Stimulated activated CD4-positive, alpha-beta T cell treated with anti-CD3 and anti-CD28 coated beads, Interleukin-1b, Interleukin-23, amount 100 ng/mL, for 4 hours (primary cell): ENCODE data around the gene ALDH16A1.

ENCODE experiments used
- DNase-seq, 2 donors: peaks; one replicate each; pipeline ENCODE4 v3.0.0-alpha.2; 2020; ENCODE audit warnings: low read depth in 2 of 2

Gene ALDH16A1

GRCh38 chr19:49488046-49488862 lies 35.2 kb downstream of the ALDH16A1 start:
- peak in 1 of 2 donors; percentile 40 for DNase-seq

DNA sequence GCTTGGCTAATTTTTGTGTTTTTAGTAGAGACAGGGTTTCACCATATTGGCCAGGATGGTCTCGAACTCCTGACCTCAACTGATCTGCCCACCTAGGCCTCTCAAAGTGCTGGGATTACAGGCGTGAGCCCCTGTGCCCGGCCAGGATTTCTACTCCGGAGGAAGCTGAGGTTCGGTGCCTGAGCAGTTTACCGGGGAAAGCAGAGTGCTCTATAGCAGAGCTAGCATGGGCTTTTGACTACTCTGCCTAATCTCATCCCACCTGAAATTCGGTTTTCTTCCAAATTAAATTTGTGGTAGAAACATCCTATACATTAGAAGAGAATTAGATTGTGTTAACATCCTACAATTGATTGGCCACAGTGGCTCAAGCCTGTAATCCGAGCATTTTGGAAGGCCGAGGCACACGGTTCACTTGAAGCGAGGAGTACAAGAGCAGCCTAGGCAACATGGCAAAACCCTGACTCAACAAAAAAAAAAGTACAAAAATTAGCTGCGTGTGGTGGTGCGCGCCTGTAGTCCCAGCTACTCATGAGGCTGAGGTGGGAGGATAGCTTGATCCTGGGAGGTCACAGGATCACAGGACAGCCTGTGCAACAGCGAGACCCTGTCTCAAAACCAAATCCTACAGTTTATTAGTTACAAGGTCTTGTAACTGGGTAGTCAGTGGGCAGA lies 36.0 kb downstream of the ALDH16A1 start:
- peak in 1 of 2 donors; percentile 12 for DNase-seq

GRCh38 chr19:49489601-49490167 lies 36.7 kb downstream of the ALDH16A1 start:
- DNase-seq = peak in 1 of 2 donors; percentile 34

- DNase-seq = peak in 1 of 2 donors; percentile 15
Measured at GRCh38 chr19:49490287-49491029, 37.4 kb downstream of the ALDH16A1 start.

DNA sequence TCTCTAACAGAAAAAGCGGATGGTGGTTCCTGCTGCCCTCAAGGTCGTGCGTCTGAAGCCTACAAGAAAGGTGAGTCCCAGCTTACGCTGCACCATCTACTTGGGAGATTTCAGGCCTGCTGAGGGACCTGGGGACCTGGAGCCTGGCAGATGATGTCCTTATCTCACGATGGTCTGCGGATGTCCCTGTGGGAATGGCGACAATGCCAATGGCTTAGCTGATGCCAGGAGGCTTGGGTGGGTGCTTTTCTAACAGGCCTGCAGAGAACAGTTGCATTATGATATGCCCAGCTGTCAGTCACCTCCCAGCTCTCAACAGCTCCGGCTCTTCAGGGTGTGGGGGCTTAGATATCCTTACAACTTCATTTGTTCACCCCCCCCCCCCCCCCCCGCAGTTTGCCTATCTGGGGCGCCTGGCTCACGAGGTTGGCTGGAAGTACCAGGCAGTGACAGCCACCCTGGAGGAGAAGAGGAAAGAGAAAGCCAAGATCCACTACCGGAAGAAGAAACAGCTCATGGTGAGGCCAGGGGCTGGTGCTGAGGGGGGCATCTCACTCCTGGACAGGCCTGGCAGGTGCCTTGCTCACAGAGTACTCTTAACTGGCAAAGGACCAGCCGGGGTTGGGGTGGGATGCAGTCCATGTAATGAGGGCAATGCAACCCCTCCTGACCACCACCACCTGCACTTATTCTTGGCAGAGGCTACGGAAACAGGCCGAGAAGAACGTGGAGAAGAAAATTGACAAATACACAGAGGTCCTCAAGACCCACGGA lies 38.2 kb downstream of the ALDH16A1 start:
- DNase-seq = peak in 1 of 2 donors; percentile 14

- peak in 1 of 2 donors; percentile 14 for DNase-seq
Measured at GRCh38 chr19:49491804-49492572, 39.0 kb downstream of the ALDH16A1 start.

DNA sequence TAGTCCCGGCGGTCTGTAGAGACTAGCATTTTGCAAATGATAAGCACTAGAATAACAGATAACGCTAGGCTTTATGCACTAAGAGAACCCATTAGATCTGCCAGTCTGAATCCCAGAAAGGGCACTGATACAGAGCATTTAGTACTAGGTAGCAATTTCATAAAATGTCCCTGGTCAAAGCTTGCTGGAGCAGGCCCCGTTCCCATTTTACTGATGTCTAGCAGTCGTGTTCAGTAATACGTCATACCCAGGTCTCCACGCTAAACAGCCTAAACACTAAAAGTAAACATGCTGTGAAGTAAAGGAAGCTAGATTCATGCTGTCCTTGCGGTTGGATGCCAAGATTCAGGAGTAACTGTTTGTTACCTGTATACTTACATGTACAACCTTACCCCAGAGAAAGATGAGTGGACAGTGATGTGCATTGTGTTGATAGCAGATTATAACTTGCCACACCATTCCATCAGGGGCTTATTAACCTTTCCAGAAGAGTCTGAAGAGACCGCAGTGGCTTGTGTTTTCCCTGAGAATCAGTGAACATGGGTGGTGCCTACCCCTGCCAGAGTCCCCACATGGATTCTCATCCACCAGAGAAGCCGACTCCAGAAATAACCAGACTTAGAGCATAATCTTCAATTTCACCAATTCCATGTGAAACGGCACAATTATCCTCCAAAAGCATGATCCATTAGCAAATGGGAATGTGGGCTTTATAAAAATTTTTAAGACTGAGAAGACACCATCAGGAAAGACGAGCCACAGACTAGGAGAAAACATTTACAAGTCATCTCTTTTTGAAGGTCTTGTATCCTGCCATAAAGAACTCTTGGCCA lies 39.8 kb downstream of the ALDH16A1 start:
- DNase-seq = peak in 1 of 2 donors; percentile 22

- DNase-seq = no peak
Measured at GRCh38 chr19:49496574-49497008, 43.6 kb downstream of the ALDH16A1 start.

- peak; percentile 59 to 62 for DNase-seq
Measured at GRCh38 chr19:49497047-49497788, 44.2 kb downstream of the ALDH16A1 start.

- no peak for DNase-seq
Measured at GRCh38 chr19:49497789-49498103, 44.7 kb downstream of the ALDH16A1 start.

- no peak for DNase-seq
Measured at GRCh38 chr19:49498475-49498874, 45.5 kb downstream of the ALDH16A1 start.

- peak in 1 of 2 donors; percentile 18 for DNase-seq
Measured at GRCh38 chr19:49499030-49499670, 46.1 kb downstream of the ALDH16A1 start.

DNA sequence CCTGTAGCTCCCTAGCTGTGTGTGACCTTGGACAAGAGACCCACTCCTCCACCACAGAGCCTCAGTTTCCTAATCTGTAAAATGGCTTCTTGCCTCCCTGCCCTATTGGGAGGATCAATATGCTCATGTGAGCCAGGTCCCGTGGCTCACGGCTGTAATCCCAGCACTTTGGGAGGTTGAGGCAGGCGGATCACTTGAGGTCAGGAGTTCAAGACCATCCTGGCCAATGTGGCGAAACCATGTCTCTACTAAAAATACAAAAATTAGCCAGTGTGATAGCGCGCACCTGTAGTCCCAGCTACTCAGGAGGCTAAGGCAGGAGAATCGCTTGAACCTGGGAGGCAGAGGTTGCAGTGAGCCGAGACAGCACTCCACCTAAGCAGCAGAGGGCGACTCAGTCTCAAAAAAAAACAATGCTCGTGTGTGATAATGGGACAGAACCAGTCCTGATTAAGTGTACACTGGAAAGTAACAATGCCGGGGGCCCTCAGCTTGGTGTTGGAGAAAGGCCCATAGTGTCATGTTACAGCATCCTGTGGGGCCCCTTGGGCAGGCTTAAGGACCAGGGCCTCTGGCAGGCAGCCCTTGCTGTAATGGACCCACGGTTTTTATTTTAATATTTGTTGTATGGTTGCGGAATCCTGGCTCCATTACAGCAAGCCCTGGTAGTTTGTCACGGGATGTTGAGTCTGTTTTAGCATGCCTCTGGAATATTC lies 50.0 kb downstream of the ALDH16A1 start:
- no peak for DNase-seq

DNA sequence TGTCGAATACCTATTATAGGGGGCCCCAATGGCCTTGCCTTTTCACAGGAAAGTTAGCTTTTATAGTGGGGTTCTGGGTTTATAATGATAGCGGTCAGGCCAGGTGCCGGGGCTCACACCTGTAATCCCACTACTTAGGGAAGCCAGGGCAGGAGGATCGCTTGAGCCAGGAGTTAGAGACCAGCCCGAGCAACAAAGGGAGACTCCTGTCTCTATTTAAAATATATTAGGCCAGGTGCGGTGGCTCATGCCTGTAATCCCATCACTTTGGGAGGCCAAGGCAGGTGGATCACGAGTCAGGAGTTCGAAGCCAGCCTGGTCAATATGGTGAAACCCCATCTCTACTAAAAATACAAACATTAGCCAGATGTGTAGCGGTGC lies 50.5 kb downstream of the ALDH16A1 start:
- DNase-seq = no peak

GRCh38 chr19:49506575-49507105 lies 53.6 kb downstream of the ALDH16A1 start:
- peak; percentile 61 to 73 for DNase-seq

DNA sequence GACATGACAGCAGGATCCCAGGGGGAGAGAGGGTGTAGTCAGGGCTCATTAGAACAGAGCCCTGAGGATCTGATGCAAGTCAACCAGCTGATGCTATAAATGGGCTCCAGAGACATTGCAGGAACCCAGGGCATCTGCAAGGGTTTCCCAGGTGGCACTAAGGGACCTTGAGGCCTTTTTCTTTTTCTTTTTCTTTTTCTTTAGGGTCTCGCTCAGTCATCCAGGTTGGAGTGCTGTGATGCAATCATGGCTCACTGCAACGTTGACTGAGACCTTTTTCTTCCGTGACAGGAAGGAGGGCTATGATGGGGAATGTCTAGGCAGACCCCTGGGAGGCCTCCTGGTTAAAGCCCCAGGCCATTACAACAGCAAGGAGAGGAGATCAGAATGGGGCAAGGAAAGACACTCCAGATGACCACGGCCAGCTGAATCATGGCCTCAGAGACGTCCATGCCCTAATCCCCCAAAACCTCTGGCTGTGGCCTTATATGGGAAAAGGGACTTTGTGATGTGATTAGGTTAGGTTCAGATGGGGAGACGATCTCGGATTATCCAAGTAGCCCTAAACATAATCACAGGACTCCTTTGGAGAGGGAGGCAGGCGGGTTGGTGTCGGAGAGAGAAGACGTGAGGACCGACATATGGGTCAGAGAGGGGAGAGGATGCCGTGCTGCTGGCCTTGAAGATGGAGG lies 54.9 kb downstream of the ALDH16A1 start:
- DNase-seq = no peak
